HG03520 (cell line): Measurements from ENCODE around the gene CRYGS.
"Not testable (repeated sequence)": the region's sequence is repeated elsewhere in the genome, so short reads cannot be mapped to it uniquely, and the experiment has no call there.

Experiments used
- ATAC-seq: cut with Tn5 transposase; IDR thresholded peaks from one replicate; pipeline ENCODE4 v1.9.1; 2021; ENCODE audit warnings: mild to moderate bottlenecking, moderate library complexity; ENCODE audit not compliant: unreplicated experiment

Gene CRYGS

DNA sequence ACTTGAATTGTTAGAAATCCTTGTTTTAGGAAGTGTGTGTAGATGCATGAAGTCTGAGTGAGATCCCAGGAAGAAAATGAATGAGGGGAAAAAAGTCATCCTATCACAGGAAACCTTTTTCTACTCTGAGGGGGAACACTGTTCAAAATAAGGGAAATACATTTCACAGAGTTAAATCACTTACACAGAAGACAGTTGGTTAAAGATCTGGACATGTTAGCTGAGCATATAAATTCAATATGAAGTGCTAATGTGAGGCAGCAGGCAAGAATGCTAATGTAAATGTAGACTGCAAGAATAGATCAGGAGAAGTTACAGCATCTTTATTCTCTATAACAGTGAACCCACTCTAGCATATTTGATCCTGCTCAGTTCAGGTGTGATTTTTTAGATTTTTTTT, 20.4 kb upstream of the CRYGS start:
- ATAC-seq, result no peak

DNA sequence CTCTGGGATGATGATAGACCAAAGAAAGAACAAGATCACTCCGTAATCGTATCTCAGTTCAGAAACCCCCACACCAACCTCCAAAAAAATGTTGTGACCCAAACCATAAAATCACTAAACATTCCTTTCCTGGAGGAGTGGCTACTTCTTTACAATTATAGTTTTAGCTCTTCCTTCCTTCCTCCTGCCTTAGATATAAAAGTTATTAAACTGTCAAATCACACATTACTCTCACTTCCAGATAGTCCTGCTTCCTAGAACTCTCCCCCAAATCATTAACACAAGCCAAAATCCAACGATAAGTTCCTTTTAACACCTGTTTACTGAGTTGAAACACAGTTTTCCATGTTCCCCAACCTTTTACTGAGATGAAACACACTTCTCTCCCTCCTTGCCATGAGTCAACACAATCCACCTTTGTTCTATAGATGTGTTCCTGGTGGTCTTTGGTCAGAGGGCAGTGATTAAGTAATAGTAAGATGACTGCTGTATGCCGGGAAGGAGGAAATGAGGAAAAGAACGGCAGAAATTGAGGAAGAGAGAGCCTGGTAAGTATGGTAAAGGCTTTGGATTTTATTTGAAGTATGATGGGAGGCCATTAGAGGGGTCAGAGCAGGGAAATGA, 8.3 kb upstream of the CRYGS start:
- no peak for ATAC-seq

DNA sequence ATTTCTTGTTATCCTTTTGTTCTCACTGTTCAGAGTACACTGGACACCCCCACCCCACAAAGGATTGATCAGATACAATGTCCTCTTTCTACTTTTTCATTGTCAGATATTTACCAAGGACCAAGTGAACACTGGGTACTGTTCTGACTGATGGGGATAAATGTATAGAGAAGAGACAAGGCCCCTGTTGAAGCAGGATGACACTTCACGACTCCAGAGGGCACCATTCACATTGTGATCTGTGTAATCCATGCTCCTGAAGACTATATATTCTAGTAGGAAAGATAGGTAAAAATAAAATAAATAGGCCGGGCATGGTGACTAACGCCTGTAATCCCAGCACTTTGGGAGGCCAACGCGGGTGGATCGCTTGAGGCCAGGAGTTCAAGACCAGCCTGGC, 7.2 kb upstream of the CRYGS start:
- no peak for ATAC-seq

DNA sequence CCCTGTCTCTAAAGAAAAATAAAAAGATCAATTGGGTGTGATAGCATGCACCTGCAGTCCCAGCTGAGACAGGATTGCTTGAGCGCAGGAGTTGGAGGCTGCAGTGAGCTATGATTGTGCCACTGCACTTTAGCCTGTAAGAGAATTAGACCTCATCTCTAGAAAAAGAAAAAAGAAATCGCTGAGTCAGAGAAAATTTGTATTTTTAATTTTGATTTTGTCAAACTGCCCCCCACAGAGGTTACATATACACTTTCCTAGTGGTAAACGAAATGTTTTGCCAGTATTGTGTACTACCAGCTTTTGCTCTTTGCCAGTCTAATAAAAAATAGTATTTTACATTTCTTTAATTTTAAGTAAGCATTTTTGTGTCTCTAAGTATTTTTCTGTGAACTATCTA, 5.3 kb upstream of the CRYGS start:
- ATAC-seq, result no peak

DNA sequence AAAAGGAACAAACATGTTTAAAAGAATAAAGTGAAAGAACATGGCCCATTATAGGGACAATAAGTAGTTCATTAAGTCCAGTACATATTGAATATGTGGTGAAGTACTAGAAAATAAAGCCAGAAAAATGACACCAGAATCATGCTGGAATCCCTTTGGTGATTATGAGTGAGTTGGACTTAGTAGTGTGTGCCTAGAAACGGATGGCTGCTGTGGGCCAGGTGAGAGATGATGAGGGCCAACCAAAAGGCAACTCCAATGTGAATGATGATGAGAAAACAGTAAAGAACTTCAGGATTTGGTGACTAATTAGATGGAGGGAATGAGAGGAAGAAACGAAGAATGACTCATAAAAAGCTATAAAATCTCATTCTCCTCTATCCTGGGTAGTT, 3.3 kb downstream of the CRYGS start:
- ATAC-seq, result no peak

DNA sequence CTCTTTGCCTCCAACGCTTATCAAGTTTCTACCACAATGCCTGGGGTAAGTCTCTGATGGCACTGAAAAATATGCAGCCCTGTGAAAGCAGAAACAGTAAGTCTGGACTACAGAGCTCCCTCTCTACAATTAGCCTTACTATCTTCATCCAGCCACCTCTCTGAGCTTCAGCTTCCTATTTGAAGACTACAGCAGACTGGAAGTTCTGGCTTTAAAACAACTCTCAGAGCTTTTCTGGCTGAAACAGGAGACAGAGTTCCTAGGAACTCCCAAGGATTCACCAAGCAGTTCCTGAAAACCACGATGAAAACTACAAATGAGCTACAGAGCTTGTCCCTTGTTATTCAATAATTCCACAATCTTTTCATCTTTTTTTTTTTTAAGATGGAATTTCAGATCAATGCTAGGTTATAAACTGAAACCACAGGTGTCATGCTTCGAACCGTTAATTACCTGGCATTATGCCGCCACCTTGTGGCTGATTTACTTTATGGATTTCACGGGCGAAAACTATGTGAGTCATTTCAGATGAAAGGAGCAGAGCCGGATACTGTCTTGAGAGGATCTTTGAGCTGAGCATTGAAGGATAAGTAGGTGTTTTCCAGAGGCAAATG, 3.9 kb downstream of the CRYGS start:
- ATAC-seq, result peak; percentile 67

DNA sequence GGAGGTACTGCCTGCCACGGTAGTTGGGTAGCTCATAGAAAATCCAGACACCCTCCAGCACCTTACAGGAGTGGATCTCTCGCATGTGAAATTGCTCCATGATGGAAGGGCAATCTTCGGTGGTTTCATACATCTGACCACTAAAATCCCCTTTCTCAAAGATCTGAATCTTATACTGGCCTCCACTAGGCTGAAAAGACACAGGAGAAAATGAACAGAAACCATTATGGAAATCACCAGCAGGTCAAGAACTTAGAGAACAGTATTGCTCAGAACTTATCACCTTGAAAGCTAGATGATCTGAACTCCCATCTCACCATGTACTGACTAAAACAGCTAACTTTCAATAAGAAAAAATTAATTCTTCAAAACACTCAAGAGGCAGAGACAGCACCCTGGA, 5.4 kb downstream of the CRYGS start:
- ATAC-seq, result no peak

DNA sequence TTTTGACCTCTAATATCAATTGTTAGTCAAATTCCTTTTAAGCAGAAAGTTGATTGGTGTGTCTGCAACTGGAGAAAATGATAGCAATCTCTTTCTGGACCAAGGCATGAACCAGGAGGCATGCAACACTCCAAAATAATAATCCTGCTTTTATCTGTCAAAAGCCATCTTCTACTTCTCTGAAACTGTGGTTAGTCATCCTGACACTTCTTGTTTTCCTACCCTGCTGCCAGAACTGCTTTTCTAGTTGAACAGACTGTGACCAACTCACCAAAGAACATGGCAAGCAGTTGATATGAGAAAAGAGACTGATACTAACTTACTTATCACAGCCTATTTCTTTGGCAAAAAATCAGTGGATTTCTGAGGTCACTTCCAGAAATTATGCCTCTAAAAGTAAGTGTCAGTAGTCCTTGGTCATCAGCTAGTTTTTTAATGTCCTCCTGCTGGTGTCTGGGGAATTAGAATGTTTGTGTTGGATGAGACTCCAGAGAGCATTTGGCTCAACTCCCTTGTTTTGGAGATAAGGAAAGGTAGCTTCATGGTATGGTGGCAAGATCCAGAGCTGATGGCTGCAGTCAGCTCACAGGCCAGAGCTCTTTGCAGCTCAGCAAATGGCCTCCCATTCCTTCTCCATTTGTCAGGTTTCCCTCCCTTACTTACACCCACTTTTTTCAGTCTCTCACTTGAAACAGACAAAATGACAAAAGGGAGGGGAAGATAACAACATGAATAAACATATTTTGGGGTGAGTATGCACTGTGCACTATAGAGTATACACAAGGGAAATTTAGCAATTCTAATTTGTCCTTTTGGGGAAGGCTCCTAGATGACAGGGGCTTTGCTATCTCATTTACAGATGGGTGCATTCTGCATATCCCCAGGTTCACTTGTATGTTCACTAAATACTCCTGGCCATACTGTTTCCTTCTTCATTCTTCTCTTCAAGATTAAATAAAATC, 7.0 kb downstream of the CRYGS start:
- ATAC-seq, result no peak

DNA sequence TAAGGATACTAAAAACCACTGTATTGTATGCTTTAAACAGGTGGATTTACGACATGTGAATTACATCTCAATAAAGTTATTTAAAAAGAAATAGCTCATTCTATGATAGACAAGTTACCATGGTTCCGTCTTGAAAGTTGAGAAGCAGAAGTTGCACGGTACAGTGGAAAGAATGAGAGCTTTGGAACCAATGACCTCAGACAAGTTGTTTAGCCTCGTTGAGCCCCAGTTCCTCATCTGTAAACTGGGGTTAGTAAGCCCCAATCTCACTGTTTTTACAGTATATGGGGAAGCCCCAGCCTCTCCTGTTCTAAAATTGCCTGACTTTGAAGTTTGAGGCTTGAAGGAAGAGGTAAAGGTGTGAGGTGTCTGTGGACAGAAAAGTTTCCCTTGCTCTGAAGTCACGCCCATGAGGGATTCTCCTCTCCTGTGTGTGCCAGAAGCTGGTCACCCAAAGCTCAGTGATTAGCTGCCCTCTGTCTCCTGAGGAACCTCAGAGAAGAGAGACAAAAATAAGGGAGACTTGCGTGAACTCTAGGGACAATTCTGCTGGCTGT, 10.0 kb downstream of the CRYGS start:
- peak; percentile 83 for ATAC-seq

DNA sequence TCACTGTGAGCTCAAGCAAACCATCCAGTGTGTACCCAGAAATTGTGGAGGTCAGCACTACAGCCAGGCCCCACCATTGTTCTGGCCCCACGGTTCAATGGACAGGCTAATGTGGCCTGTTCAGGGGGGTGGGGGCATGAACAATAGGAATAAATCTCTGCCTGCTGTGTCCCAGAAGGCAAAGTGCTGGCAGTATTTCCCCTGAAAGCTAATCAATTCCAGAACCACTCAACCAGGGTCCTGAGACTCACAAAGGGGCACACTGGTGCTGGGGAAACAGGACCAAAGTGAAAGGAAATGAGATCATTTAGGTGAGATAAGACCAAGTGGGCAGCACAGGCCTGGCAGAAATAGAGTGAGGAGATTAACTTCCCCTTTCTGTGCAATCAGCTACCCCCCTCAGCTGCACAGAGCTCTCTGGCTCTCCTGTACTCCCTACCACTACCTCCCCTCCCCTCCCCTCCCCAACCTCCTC, 11.5 kb downstream of the CRYGS start:
- peak; percentile 44 for ATAC-seq

DNA sequence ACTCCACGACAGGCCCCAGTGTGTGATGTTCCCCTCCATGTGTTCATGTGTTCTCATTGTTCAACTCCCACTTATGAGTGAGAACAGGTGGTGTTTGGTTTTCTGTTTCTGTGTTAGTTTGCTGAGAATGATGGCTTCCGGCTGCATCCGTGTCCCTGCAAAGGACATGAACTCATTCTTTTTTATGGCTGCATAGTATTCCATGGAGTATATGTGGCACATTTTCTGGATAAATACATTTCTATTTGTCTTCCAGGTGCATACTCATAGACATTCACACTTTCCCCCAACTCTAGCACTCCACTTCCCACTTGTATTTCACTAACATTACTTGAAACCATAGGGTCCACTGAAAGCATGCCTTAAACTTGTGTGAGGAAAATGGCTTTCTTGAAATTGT, 12.5 kb downstream of the CRYGS start:
- ATAC-seq, result not testable (repeated sequence)

DNA sequence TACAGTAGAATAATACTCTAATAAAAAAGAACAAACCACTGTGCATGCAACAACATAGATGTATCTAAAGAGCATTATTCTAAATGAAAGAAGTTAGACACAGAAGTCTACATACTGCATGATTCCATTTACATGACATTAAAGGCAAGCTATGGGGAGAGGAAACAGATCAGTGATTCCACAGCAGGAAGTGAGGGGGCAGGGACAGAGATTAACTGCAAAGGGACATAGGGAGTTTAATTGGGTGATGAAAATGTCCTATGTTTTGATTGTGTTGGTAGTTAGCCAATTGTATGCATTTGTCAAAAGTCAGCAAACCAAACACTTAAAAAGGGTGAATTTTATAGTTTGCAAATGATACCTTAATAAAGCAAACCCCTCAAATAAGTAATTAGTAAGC, 13.8 kb downstream of the CRYGS start:
- ATAC-seq, result no peak

DNA sequence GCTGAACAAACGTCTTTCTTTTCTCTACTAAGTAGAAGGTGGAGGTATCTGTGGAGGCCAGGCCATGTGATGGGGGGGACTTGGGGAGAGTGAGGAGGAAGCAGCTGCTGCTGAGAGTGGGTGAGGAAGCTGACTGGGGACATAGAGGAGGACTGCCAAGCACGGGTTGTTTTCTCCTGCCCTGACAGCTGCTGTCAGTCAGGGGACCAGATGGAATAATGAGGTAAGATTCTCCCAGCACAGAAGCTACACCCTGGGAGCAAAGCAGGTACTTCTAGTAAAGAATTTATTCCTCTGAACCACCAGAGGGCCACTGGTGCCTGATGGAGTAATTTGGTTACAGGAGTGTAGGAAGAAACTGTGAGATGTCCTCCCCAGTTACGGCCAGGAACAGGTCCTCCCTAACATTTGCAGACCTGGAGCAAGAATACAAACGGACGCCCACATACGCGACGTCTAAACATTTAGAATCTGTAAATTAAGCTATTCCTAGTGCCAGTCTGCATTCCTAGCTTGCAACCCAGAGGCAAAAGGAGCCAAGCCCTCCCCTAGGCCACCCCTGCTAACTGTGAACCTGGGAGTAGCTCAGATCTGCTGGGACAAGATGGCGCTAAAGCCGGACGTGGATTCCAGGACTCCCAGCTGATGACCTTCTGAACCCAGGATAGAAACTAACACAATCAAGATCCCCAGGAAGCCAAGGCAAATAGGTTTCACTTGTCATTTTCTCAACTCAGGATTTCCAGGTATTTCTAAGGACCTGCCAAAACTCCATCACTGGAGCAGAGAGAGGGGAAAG, 14.8 kb downstream of the CRYGS start:
- ATAC-seq, result no peak

DNA sequence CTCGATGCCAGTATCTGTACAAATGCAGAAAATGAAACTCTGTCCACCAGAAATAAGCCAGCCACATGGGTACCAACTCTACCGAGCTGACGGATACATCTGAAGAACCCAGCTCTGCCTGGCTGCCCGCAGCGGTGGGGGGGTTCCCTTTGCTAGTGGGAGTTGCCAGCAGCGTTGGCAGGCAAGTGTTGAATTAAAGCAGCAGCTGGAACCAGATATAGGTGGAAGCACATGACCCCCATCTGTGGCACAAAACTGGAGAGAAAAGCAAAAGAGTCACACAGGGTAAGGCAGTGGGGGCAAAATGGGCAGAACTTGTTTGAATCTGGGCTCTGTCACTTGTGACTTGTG, 17.9 kb downstream of the CRYGS start:
- peak; percentile 37 for ATAC-seq

DNA sequence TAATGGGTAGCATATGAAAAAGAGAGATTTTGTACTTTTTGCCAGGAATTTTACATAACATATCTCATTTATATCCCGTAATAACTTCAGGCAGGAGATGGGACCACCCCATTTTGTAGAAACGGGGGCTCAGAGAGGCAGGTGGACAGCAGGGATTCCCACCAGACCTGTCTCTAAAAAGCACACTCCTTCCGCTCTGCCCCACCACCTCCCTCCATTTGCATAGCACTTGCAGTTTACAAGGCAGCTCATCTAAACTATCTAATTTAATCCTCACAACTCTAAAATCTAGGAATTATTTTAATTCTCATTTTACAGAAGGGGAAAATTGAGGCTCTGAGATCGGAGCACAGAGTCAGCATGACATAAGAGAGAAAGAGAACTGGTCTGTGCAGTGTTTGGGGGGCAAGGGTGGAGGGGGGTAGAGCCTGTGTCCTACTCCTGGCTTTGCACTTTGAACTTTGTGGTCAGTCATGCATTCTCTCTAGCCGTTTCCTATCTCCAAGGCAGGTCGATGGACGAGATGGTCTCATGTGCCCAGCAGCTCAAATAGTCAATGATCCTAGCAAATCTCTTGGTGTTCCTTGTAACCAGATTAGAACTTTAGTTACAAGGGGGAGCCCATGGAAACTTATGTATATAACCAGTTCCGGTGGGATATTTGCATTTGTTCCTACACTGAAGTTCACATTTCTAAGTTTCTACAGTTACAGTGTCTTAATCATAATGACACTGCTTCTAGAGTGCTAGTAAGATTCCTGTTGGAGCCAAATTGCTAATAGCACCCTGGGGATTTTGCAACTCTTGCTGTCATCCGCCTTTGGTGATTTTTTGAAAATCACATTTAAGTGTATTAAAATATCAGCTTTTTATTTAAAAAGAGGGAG, 18.6 kb downstream of the CRYGS start:
- ATAC-seq, result no peak

DNA sequence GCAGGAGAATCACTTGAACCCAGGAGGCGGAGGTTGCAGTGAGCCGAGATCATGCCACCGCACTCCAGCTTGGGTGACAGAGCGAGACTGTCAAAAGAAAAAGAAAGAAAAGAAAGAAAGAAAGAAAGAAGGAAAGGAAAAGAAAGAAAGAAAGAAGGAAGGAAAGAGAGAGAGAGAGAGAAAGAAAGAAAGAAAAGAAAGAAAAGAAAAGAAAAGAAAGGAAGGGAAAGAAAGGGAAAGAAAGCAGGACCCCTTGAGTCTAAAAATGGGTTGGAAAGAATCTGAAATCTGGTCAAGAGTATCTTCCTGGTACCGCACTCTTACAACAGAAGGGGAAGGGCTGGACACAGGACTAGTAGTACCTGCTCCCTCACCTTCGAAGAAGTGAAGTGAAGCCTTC, 19.6 kb downstream of the CRYGS start:
- ATAC-seq, result no peak

DNA sequence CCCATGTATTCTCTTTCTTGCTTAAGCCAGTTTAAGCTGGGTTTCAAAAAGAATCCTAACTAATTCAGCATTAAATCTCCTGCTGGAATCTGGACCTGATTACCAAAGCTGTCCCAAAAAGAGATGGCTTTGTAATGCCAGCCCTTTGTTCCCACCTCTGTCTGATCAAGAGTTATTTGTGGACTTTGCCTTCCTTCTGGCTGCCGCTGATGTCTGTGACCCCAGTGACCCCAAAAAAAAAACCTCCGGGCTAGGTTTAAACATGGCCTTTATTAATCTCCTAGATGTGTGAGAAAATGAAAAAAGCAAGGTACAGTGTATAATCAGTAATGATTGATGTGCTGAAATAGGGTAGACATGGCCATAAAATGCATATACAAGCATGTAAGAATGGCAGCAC, 20.7 kb downstream of the CRYGS start:
- no peak for ATAC-seq

DNA sequence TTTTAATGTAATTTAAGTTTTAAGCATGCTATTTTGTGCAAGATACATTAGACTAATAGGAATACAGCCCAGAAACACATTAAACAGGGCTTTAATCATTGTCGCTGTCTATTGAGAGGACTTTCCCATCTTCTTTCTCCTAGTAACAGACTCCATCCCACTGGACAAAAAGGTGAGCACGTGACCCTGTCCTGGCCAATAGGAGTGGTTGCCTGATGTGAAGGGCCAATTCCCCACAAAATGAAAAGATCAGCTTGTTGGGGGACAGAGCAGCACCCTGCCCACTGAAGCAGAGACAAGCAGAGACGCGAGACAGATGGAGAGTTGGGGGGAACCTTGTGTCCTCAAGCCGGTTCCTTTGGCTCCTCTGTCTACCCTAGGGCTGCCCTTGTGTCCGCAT, 21.2 kb downstream of the CRYGS start:
- ATAC-seq, result no peak

DNA sequence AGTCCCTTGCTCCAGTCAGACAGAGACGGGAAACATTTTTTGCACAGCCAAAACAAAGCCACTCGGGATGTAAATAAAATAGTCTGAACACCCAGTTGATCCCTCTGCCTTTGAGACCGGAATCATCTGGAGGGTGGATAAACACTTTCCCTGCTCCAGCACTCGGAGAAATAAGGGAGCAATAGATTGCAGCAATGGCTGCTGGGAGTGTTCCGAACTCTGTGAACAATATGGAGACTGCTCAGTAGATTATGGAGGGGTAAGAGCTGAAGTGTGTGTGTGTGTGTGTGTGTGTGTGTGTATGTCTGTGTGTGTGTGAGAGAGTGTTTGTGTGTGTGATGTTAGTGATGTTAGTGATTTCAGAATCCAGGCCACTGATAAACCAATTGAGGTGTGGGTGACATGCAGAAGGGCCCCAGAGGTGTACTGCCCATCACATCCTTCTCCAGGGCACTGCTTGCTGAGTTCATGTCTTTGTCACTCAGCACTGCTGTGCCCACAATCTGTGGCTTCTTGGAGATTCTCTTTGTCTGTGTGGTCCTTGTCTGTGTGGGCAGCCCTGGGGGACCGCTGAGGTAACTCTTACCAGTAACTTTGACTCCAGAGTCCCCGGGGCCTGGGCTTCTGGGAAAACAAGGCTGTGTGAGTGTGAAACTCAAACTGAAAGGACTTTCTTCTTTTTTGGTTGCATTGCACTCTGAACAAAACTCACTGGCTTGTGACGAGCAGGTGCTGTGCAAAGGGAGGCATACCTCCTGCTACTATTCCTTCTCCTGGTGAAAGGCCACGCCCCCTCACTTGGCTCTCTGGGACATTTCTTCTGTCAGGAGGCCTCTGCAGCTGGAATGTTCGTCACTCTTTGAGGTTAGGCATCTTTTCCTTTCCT, 23.0 kb downstream of the CRYGS start:
- peak; percentile 63 for ATAC-seq
